ENCODE measurements around the gene CHD2. TPM values are rescaled to one million over a fixed set of nuclear protein-coding genes. Genes with fewer than 3 reads are reported as not detected.

CHD2 gene
- total RNA-seq, 6 donors from 2014 or later: 102 to 500 (median 155) TPM

- 74 to 85% methylated on average over 12 to 14 of the region's 14 CpGs for WGBS, 2 donors
- H3K9me3 ChIP-seq: peaks cover 0 to 8% (median 0%) of the 10 kb centered on the region in 4 donors
- peaks cover 0 to 11% (median 0%) of the 10 kb centered on the region in 4 donors for H3K36me3 ChIP-seq
- ATAC-seq (ENCODE audit: low FRiP score in 2 of 2) (no peak), DNase-seq (peak in 1 of 2 donors; percentile 52)
- peaks cover 0 to 32% (median 14%) of the 10 kb centered on the region in 4 donors for H3K4me1 ChIP-seq
- no peak overlapping the region for H3K4me3 ChIP-seq
- no peak overlapping the region for H3K27ac ChIP-seq
- TF ChIP-seq POLR2AphosphoS5 (IDR thresholded peaks at IDR 0.05): no peak
- TF ChIP-seq EP300 (IDR thresholded peaks at IDR 0.05): no peak
- TF ChIP-seq CTCF (IDR thresholded peaks at IDR 0.05): no peak
- H3K27me3 ChIP-seq: no peaks in the 10 kb centered on the region
Observed at GRCh38 chr15:93048426-93048721, 148.2 kb downstream of the CHD2 start.

GRCh38 chr15:93048759-93049161, 148.6 kb downstream of the CHD2 start:
- peaks cover 0 to 32% (median 14%) of the 10 kb centered on the region in 4 donors for H3K4me1 ChIP-seq
- peaks cover 0 to 8% (median 0%) of the 10 kb centered on the region in 4 donors for H3K9me3 ChIP-seq
- H3K27me3 ChIP-seq: no peaks in the 10 kb centered on the region
- H3K4me3 ChIP-seq: no peak overlapping the region
- H3K27ac ChIP-seq: no peak overlapping the region
- peaks cover 0 to 11% (median 0%) of the 10 kb centered on the region in 4 donors for H3K36me3 ChIP-seq
- TF ChIP-seq POLR2AphosphoS5 (IDR thresholded peaks at IDR 0.05) (no peak), EP300 (IDR thresholded peaks at IDR 0.05) (no peak), POLR2A (IDR thresholded peaks at IDR 0.05) (no peak), CTCF (IDR thresholded peaks at IDR 0.05) (no peak)
- WGBS, 2 donors: 46 to 52% methylated on average over 6 to 14 of the region's 16 CpGs
- DNase-seq: peak; percentile 86 to 88
- ATAC-seq (ENCODE audit: low FRiP score in 2 of 2): peak in 1 of 2 donors; percentile 1

DNA sequence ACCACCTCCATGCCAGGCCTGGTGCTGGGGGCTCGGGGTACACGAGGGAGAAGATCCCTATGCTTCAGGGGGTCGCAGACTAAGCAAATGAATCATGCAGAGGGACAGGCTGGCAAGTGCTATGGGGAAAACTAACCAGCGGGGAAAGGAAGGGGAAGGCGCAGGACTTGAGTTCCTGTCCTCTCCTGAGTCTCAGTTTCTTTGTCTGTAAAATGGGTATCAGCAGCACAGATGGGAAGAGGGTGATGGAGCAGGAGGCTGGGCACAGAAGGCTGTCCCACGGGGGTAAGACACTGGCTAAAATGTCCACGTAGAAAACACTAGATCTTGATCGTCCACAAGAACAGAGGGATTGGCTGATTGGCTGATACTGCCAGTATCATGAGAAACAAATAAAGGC, 149.1 kb downstream of the CHD2 start:
- Histone ChIP-seq H3K4me3 (no peak overlapping the region), H3K4me1 (peaks cover 0 to 32% (median 14%) of the 10 kb centered on the region in 4 donors), H3K36me3 (peaks cover 0 to 11% (median 0%) of the 10 kb centered on the region in 4 donors), H3K27me3 (no peaks in the 10 kb centered on the region), H3K27ac (no peak overlapping the region), H3K9me3 (peaks cover 0 to 8% (median 0%) of the 10 kb centered on the region in 4 donors)
- TF ChIP-seq POLR2A (IDR thresholded peaks at IDR 0.05): no peak
- TF ChIP-seq CTCF (IDR thresholded peaks at IDR 0.05): no peak
- no peak for TF ChIP-seq EP300 (IDR thresholded peaks at IDR 0.05)
- no peak for TF ChIP-seq POLR2AphosphoS5 (IDR thresholded peaks at IDR 0.05)
- 65 to 67% methylated on average over 7 to 8 of the region's 8 CpGs for WGBS, 2 donors
- ATAC-seq (ENCODE audit: low FRiP score in 2 of 2): no peak
- DNase-seq: no peak

GRCh38 chr15:93049914-93050578, 149.9 kb downstream of the CHD2 start:
- Histone ChIP-seq H3K36me3 (peaks cover 0 to 2% (median 0%) of the 10 kb centered on the region in 4 donors), H3K9me3 (peaks cover 0 to 8% (median 0%) of the 10 kb centered on the region in 4 donors), H3K4me1 (peaks cover 0 to 32% (median 14%) of the 10 kb centered on the region in 4 donors), H3K27ac (no peak overlapping the region), H3K27me3 (no peaks in the 10 kb centered on the region), H3K4me3 (no peak overlapping the region)
- DNase-seq (peak; percentile 29 to 68), ATAC-seq (ENCODE audit: low FRiP score in 2 of 2) (peak in 1 of 2 donors; percentile 3)
- TF ChIP-seq POLR2AphosphoS5 (IDR thresholded peaks at IDR 0.05): no peak
- TF ChIP-seq EP300 (IDR thresholded peaks at IDR 0.05): no peak
- no peak for TF ChIP-seq CTCF (IDR thresholded peaks at IDR 0.05)
- no peak for TF ChIP-seq POLR2A (IDR thresholded peaks at IDR 0.05)
- 75 to 83% methylated on average over 10 to 15 of the region's 15 CpGs for WGBS, 2 donors

DNA sequence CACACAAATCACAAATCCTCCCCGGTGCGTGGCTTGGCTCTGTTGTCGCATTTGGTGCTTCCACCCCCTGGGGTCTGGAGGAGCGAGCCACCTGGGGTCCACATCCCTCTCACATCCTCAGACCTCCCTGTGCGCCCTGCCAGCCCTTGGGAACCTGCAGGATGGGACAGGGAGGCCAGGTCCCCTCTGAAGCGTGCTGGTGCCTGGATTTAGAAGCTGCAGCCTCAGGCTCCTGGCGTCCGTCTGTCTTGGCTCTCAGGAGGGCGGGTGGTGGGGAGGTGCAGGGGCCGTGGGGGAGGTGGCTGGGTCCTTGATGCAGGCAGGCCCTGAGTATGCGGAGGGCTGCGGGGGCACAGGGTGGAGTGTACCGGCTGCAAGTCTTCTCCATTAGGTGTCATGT, 150.5 kb downstream of the CHD2 start:
- peaks cover 0 to 8% (median 0%) of the 10 kb centered on the region in 4 donors for H3K9me3 ChIP-seq
- no peaks in the 10 kb centered on the region for H3K36me3 ChIP-seq
- peak in 1 of 2 donors; percentile 69 for DNase-seq
- H3K4me1 ChIP-seq: peaks cover 0 to 32% (median 14%) of the 10 kb centered on the region in 4 donors
- TF ChIP-seq CTCF (IDR thresholded peaks at IDR 0.05) (no peak), EP300 (IDR thresholded peaks at IDR 0.05) (no peak), POLR2A (IDR thresholded peaks at IDR 0.05) (no peak), POLR2AphosphoS5 (IDR thresholded peaks at IDR 0.05) (no peak)
- no peak overlapping the region for H3K27ac ChIP-seq
- 92 to 97% methylated on average over 5 to 12 of the region's 13 CpGs for WGBS, 2 donors
- H3K4me3 ChIP-seq: no peak overlapping the region
- H3K27me3 ChIP-seq: no peaks in the 10 kb centered on the region
- ATAC-seq (ENCODE audit: low FRiP score in 2 of 2): no peak

Measured in upper lobe of left lung (tissue), 6 donors.